ENCODE data around the gene MCF2L.
"Not testable (repeated sequence)": the region's sequence is repeated elsewhere in the genome, so short reads cannot be mapped to it uniquely, and the experiment has no call there.

Gene MCF2L

GRCh38 chr13:113065406-113066141 lies 96.6 kb downstream of the MCF2L start:
- DNase-seq (ENCODE audit: low read depth): no peak

- DNase-seq (ENCODE audit: low read depth): no peak
Measured at GRCh38 chr13:113066142-113066455, 97.1 kb downstream of the MCF2L start.

GRCh38 chr13:113066746-113067145 lies 97.7 kb downstream of the MCF2L start:
- no peak for DNase-seq (ENCODE audit: low read depth)

GRCh38 chr13:113069861-113070805 lies 101.1 kb downstream of the MCF2L start:
- DNase-seq (ENCODE audit: low read depth): no peak

GRCh38 chr13:113070855-113071254 lies 101.8 kb downstream of the MCF2L start:
- no peak for DNase-seq (ENCODE audit: low read depth)

GRCh38 chr13:113072376-113072775 lies 103.4 kb downstream of the MCF2L start:
- DNase-seq (ENCODE audit: low read depth): no peak

GRCh38 chr13:113073942-113074341 lies 104.9 kb downstream of the MCF2L start:
- no peak for DNase-seq (ENCODE audit: low read depth)

- DNase-seq (ENCODE audit: low read depth): no peak
Measured at GRCh38 chr13:113074401-113074800, 105.4 kb downstream of the MCF2L start.

- no peak for DNase-seq (ENCODE audit: low read depth)
Measured at GRCh38 chr13:113074876-113075275, 105.9 kb downstream of the MCF2L start.

GRCh38 chr13:113075711-113076110 lies 106.7 kb downstream of the MCF2L start:
- DNase-seq (ENCODE audit: low read depth): no peak

GRCh38 chr13:113076681-113077401 lies 107.8 kb downstream of the MCF2L start:
- DNase-seq (ENCODE audit: low read depth): no peak

- DNase-seq (ENCODE audit: low read depth): no peak
Measured at GRCh38 chr13:113077566-113077952, 108.5 kb downstream of the MCF2L start.

GRCh38 chr13:113077953-113078901 lies 109.2 kb downstream of the MCF2L start:
- DNase-seq (ENCODE audit: low read depth): no peak

GRCh38 chr13:113078902-113079780 lies 110.1 kb downstream of the MCF2L start:
- DNase-seq (ENCODE audit: low read depth): no peak

GRCh38 chr13:113079781-113080080 lies 110.7 kb downstream of the MCF2L start:
- DNase-seq (ENCODE audit: low read depth): not testable (repeated sequence)

GRCh38 chr13:113080361-113080831 lies 111.4 kb downstream of the MCF2L start:
- DNase-seq (ENCODE audit: low read depth): no peak

- DNase-seq (ENCODE audit: low read depth): no peak
Measured at GRCh38 chr13:113080901-113081521, 112.0 kb downstream of the MCF2L start.

GRCh38 chr13:113082198-113083021 lies 113.4 kb downstream of the MCF2L start:
- DNase-seq (ENCODE audit: low read depth): no peak

- no peak for DNase-seq (ENCODE audit: low read depth)
Measured at GRCh38 chr13:113083022-113083373, 114.0 kb downstream of the MCF2L start.
